ENCODE results near the gene TRMT6.

The TRMT6 gene

DNA sequence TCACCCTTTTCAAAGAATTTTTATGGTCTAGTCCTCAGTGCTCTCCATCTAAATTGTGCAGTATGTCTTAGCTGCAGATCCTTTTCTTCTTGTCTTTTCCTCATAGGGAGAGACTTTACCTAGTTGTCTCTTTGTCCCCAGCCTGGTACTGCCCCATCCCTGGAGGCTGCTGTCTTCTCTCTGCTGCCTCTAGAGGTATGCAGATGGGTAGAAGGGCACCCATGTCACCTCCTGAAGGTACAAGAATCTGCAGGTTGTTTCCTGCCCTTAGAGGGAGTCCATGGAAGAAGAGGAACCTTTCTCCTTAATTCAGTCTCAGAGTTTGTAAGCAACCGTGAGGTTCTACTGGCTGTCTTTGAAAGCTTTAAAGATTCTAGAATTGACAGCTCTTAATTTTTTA, 39.2 kb upstream of the TRMT6 start:
- no peaks in the 10 kb centered on the region for H3K9me3 ChIP-seq (ENCODE audit: severe bottlenecking)
- DNase-seq: no peak
- no peaks in the 10 kb centered on the region for H3K27me3 ChIP-seq (ENCODE audit: insufficient read depth, low read depth, severe bottlenecking)
- no peak overlapping the region for H3K27ac ChIP-seq
- TF ChIP-seq, protein P1, sequence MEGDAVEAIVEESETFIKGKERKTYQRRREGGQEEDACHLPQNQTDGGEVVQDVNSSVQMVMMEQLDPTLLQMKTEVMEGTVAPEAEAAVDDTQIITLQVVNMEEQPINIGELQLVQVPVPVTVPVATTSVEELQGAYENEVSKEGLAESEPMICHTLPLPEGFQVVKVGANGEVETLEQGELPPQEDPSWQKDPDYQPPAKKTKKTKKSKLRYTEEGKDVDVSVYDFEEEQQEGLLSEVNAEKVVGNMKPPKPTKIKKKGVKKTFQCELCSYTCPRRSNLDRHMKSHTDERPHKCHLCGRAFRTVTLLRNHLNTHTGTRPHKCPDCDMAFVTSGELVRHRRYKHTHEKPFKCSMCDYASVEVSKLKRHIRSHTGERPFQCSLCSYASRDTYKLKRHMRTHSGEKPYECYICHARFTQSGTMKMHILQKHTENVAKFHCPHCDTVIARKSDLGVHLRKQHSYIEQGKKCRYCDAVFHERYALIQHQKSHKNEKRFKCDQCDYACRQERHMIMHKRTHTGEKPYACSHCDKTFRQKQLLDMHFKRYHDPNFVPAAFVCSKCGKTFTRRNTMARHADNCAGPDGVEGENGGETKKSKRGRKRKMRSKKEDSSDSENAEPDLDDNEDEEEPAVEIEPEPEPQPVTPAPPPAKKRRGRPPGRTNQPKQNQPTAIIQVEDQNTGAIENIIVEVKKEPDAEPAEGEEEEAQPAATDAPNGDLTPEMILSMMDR (IDR thresholded peaks at IDR 0.05; ENCODE audit: low read depth, low read length): no peak
- peaks cover 81% of the 10 kb centered on the region for H3K36me3 ChIP-seq
- no peak overlapping the region for H3K4me3 ChIP-seq (ENCODE audit: low read depth, low read length)

DNA sequence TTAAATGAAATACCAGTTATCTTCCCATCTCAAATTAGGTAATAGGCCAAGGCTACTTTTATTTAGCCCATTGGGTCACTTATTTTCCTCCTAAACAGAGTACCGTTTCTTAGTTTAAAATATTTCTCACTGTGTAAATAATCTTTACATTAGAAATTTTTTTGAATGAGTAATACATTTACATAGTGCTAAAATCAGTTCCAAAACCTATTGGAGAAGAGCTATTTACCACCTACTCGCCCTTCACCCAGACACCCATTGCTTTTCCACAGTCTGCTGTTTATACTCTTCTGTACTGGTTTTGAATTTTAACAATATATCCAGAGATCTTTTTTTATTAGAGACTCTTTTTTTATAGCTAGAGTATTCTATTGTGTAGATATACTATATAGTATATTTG, 37.0 kb upstream of the TRMT6 start:
- Histone ChIP-seq H3K4me3 (ENCODE audit: low read depth, low read length) (no peak overlapping the region), H3K9me3 (ENCODE audit: severe bottlenecking) (no peaks in the 10 kb centered on the region), H3K27ac (no peak overlapping the region), H3K27me3 (ENCODE audit: insufficient read depth, low read depth, severe bottlenecking) (no peaks in the 10 kb centered on the region), H3K36me3 (peaks cover 78% of the 10 kb centered on the region)
- no peak for DNase-seq
- TF ChIP-seq, protein P1 (IDR thresholded peaks at IDR 0.05; ENCODE audit: low read depth, low read length): no peak

DNA sequence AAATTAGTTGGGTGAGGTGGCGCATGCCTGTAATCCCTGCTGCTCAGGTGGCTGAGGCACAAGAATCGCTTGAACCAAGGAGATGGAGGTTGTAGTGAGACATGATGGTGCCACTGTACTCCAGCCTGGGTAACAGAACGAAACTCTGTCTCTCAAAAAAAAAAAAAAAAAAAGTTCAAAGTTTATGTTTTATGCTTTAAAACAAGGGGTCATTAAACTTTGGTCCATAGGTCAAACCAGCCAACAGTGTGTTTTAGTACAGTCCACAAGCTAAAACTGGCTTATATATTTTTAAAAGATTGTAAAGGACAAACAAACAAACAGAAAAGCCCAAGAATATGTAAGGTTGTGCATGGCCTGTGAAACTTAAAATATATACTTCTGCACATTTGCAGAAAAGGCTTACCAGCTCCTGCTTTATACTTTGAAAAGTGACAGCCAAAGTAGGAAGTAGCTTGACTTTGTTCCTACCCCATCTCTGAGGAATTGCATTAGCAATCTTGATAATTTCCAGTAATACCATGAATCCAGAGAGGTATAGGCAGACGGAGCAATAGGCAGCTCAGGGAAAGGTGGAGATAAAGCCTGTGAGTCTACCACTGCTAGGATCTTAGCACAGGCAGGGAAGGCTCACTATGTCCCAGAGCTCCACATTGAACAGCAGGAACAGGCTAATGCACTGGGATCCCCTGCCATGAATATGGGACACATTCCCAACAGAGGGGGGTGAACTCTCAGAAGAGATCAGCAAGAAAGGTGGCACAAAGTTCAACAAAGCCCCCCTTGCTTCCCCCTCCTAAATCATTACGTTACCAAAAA, 30.6 kb upstream of the TRMT6 start:
- Histone ChIP-seq H3K4me3 (ENCODE audit: low read depth, low read length) (no peak overlapping the region), H3K9me3 (ENCODE audit: severe bottlenecking) (no peaks in the 10 kb centered on the region), H3K36me3 (peaks cover 77% of the 10 kb centered on the region), H3K27ac (no peak overlapping the region), H3K27me3 (ENCODE audit: insufficient read depth, low read depth, severe bottlenecking) (no peaks in the 10 kb centered on the region)
- DNase-seq: no peak
- TF ChIP-seq, protein P1 (IDR thresholded peaks at IDR 0.05; ENCODE audit: low read depth, low read length): no peak

DNA sequence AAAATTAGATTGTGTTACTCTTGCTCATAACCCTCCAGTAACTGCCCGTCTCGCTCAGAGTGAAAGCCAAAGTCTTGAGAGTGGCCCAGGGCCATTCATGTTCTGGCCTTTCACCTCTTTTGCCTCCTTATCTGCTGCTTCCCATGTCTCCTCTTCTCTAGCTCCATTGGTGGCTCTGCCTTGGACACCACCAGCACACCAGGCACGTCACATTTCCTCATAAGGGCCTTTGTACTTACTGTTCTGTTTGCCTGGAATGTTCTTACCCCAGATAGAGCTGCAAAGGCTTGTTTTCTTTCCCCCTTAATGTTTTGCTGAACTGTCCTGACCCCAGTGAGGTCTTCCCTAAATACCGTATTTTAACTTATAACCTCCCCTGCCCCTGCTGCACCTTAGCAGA, 29.5 kb upstream of the TRMT6 start:
- H3K4me3 ChIP-seq (ENCODE audit: low read depth, low read length): no peak overlapping the region
- H3K36me3 ChIP-seq: peaks cover 72% of the 10 kb centered on the region
- no peaks in the 10 kb centered on the region for H3K27me3 ChIP-seq (ENCODE audit: insufficient read depth, low read depth, severe bottlenecking)
- H3K9me3 ChIP-seq (ENCODE audit: severe bottlenecking): no peaks in the 10 kb centered on the region
- no peak overlapping the region for H3K27ac ChIP-seq
- TF ChIP-seq, protein P1 (IDR thresholded peaks at IDR 0.05; ENCODE audit: low read depth, low read length): no peak
- DNase-seq: no peak

DNA sequence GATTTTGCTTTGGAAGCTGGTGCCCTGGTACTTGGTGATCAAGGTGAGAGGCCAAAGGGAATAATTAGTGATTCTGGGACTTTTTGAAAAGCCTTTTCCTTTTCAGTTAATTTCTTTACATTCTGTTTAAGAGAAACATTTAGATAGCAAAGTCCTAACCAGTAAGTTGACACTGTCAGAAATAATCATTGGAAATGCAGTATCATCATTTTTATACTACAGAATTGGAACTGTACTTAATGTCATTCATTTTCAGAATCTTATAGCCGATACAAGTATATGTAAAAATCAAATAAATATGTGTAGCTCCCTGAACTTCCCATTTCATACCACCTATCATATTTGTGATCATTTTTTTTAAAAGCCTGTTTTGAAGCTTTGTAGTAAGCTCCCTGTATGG, 27.6 kb upstream of the TRMT6 start:
- H3K36me3 ChIP-seq: peaks cover 70% of the 10 kb centered on the region
- TF ChIP-seq, protein P1 (IDR thresholded peaks at IDR 0.05; ENCODE audit: low read depth, low read length): no peak
- H3K9me3 ChIP-seq (ENCODE audit: severe bottlenecking): no peaks in the 10 kb centered on the region
- no peak overlapping the region for H3K4me3 ChIP-seq (ENCODE audit: low read depth, low read length)
- DNase-seq: no peak
- H3K27me3 ChIP-seq (ENCODE audit: insufficient read depth, low read depth, severe bottlenecking): no peaks in the 10 kb centered on the region
- no peak overlapping the region for H3K27ac ChIP-seq

DNA sequence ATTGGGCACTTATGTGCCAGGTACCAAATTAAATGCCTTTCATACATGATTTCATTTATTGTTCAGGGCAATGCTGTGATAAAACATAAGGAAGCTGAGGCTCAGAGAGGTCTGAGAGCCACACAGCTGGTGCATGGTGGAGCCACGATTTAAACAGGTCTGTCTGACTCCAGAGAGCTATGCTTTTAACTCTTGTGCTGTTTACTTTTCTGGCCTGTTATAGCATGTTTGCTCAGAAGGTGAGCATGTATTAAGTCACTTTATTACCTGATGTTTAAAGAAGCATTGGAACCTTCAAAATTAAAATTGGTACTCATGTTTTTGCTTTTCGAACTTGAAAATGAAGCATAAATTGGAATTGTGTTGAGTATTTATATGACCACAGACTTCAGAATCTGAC, 26.9 kb upstream of the TRMT6 start:
- H3K27me3 ChIP-seq (ENCODE audit: insufficient read depth, low read depth, severe bottlenecking): no peaks in the 10 kb centered on the region
- no peak overlapping the region for H3K27ac ChIP-seq
- no peaks in the 10 kb centered on the region for H3K9me3 ChIP-seq (ENCODE audit: severe bottlenecking)
- TF ChIP-seq, protein P1 (IDR thresholded peaks at IDR 0.05; ENCODE audit: low read depth, low read length): no peak
- peaks cover 71% of the 10 kb centered on the region for H3K36me3 ChIP-seq
- H3K4me3 ChIP-seq (ENCODE audit: low read depth, low read length): no peak overlapping the region
- no peak for DNase-seq
